H9 (cell line): ENCODE measurements around the gene KIAA0513. TPM values are rescaled to one million over a fixed set of nuclear protein-coding genes. Genes with fewer than 3 reads are reported as not detected.

Experiments used
- DNase-seq: peaks from one replicate; pipeline ENCODE4 v3.0.0-alpha.2; 2017
- H2AFZ ChIP-seq: one replicate; pipeline ENCODE4 v1.6.1; 2013; ENCODE audit warnings: mild to moderate bottlenecking, low read length, control low read depth, moderate library complexity
- H2AK5ac ChIP-seq: 2 replicates; pipeline ENCODE4 v1.6.1; 2013; ENCODE audit warnings: low read length, control low read depth, mixed read lengths; ENCODE audit not compliant: insufficient read length
- H2BK120ac ChIP-seq: one replicate; pipeline ENCODE4 v1.6.1; 2013; ENCODE audit warnings: low read depth, mild to moderate bottlenecking, low read length, control low read depth, inconsistent platforms; ENCODE audit not compliant: poor library complexity, severe bottlenecking
- H2BK12ac ChIP-seq: 2 replicates; pipeline ENCODE4 v1.6.1; 2013; ENCODE audit warnings: low read length, control low read depth, mixed read lengths, low read depth; ENCODE audit not compliant: insufficient read length
- H2BK15ac ChIP-seq: 2 replicates; pipeline ENCODE4 v1.6.1; 2013; ENCODE audit warnings: low read depth, low read length, control low read depth
- H2BK20ac ChIP-seq: one replicate; pipeline ENCODE4 v1.6.1; 2013; ENCODE audit warnings: low read depth, mild to moderate bottlenecking, low read length, control low read depth, inconsistent platforms; ENCODE audit not compliant: poor library complexity, severe bottlenecking
- H2BK5ac ChIP-seq: 2 replicates; pipeline ENCODE4 v1.6.1; 2013; ENCODE audit warnings: low read length, control low read depth, mixed read lengths; ENCODE audit not compliant: insufficient read length
- H3K14ac ChIP-seq: 2 replicates; pipeline ENCODE4 v1.6.1; 2013; ENCODE audit warnings: low read length, control low read depth; ENCODE audit not compliant: insufficient read depth
- H3K18ac ChIP-seq: 2 replicates; pipeline ENCODE4 v1.6.1; 2013; ENCODE audit warnings: low read depth, mild to moderate bottlenecking, mixed read lengths, low read length, control low read depth; ENCODE audit not compliant: insufficient read length
- H3K23ac ChIP-seq: 2 replicates; pipeline ENCODE4 v1.6.1; 2013; ENCODE audit warnings: low read length, control low read depth, mixed read lengths, low read depth; ENCODE audit not compliant: insufficient read length
- H3K23me2 ChIP-seq: 2 replicates; pipeline ENCODE4 v1.6.1; 2013; ENCODE audit warnings: low read depth, mild to moderate bottlenecking, mixed read lengths, low read length, control low read depth; ENCODE audit not compliant: insufficient read length, poor library complexity, severe bottlenecking
- H3K27ac ChIP-seq: 2 replicates; pipeline ENCODE4 v1.5.1; 2013; ENCODE audit warnings: low read length, control low read depth, mixed read lengths, low read depth; ENCODE audit not compliant: insufficient read length
- H3K27me3 ChIP-seq: 2 replicates; pipeline ENCODE4 v1.6.1; 2013; ENCODE audit warnings: low read length, control low read depth, inconsistent platforms; ENCODE audit not compliant: insufficient read depth
- H3K4ac ChIP-seq: 2 replicates; pipeline ENCODE4 v1.6.1; 2013; ENCODE audit warnings: low read depth, mild to moderate bottlenecking, control low read depth, inconsistent platforms, low read length, moderate library complexity
- H3K4me1 ChIP-seq: 2 replicates; pipeline ENCODE4 v1.6.1; 2013; ENCODE audit warnings: low read length, control low read depth, inconsistent platforms; ENCODE audit not compliant: insufficient read depth
- H3K4me2 ChIP-seq: 2 replicates; pipeline ENCODE4 v1.6.1; 2013; ENCODE audit warnings: low read length, control low read depth, mixed read lengths; ENCODE audit not compliant: insufficient read length, insufficient read depth
- H3K56ac ChIP-seq: 2 replicates; pipeline ENCODE4 v1.6.1; 2013; ENCODE audit warnings: low read depth, mild to moderate bottlenecking, mixed read lengths, low read length, control low read depth; ENCODE audit not compliant: insufficient read length
- H3K79me1 ChIP-seq: 2 replicates; pipeline ENCODE4 v1.6.1; 2013; ENCODE audit warnings: low read depth, mild to moderate bottlenecking, moderate library complexity, low read length, control low read depth, inconsistent platforms; ENCODE audit not compliant: insufficient read depth, poor library complexity, severe bottlenecking
- H3K79me2 ChIP-seq: 2 replicates; pipeline ENCODE4 v1.6.1; 2013; ENCODE audit warnings: low read length, control low read depth, inconsistent platforms; ENCODE audit not compliant: insufficient read depth
- H3K9ac ChIP-seq: 2 replicates; pipeline ENCODE4 v1.6.1; 2013; ENCODE audit warnings: low read length, control low read depth, mixed read lengths; ENCODE audit not compliant: insufficient read length; ENCODE audit errors: extremely low read depth
- H3K9me3 ChIP-seq: one replicate; pipeline ENCODE4 v1.6.1; 2013; ENCODE audit warnings: low read depth, low read length, inconsistent platforms; ENCODE audit not compliant: control insufficient read depth
- H3T11ph ChIP-seq: one replicate; pipeline ENCODE4 v1.6.1; 2013; ENCODE audit warnings: mild to moderate bottlenecking, low read length, control low read depth, inconsistent platforms
- H4K20me1 ChIP-seq: one replicate; pipeline ENCODE4 v1.6.1; 2013; ENCODE audit not compliant: control insufficient read depth, insufficient read length, insufficient read depth
- H4K5ac ChIP-seq: 2 replicates; pipeline ENCODE4 v1.6.1; 2013; ENCODE audit warnings: low read depth, mild to moderate bottlenecking, mixed read lengths, low read length, control low read depth; ENCODE audit not compliant: insufficient read length
- H4K8ac ChIP-seq: replicated peaks from 2 replicates; pipeline ENCODE4 v1.6.1; 2013; ENCODE audit warnings: low read length, control low read depth, mixed read lengths, low read depth; ENCODE audit not compliant: insufficient read length
- H4K91ac ChIP-seq: 2 replicates; pipeline ENCODE4 v1.6.1; 2013; ENCODE audit warnings: low read depth, mild to moderate bottlenecking, moderate library complexity, mixed read lengths, low read length, control low read depth; ENCODE audit not compliant: insufficient read length
- H3K27ac Mint-ChIP-seq, 3 experiments: 2 replicates in 2 of 3; 3 replicates in 1 of 3; pipeline ENCODE4 v1.8.0; 2020 to 2021; ENCODE audit warnings: mixed read lengths in 3 of 3, mild to moderate bottlenecking in 1 of 3, moderate library complexity in 1 of 3
- H3K27me3 Mint-ChIP-seq: 2 replicates; pipeline ENCODE4 v1.8.0; 2021; ENCODE audit warnings: low read depth, mild to moderate bottlenecking, moderate library complexity, mixed read lengths
- H3K36me3 Mint-ChIP-seq, 3 experiments: 2 replicates in 2 of 3; 3 replicates in 1 of 3; pipeline ENCODE4 v1.8.0; 2020 to 2021; ENCODE audit warnings: low read depth in 3 of 3, mixed read lengths in 3 of 3; ENCODE audit not compliant: insufficient read depth in 1 of 3
- H3K4me1 Mint-ChIP-seq, 2 experiments: 2 replicates each; pipeline ENCODE4 v1.8.0; 2020; ENCODE audit warnings: mixed read lengths in 2 of 2
- H3K4me3 Mint-ChIP-seq, 2 experiments: 2 replicates in 1 of 2; 3 replicates in 1 of 2; pipeline ENCODE4 v1.8.0; 2020 to 2021; ENCODE audit warnings: mild to moderate bottlenecking in 2 of 2, mixed read lengths in 2 of 2, moderate library complexity in 1 of 2
- H3K9me3 Mint-ChIP-seq, 2 experiments: 2 replicates in 1 of 2; 3 replicates in 1 of 2; pipeline ENCODE4 v1.8.0; 2020; ENCODE audit warnings: mild to moderate bottlenecking in 2 of 2, mixed read lengths in 2 of 2, moderate library complexity in 1 of 2
- WGBS: extraction: QIAGEN DNeasy Blood & Tissue Kit; methylation state at CpG from one replicate; pipeline ENCODE4 v1.1.7; 2013; ENCODE audit warnings: missing lambda C conversion rate, low lambda C conversion rate, mixed read lengths; ENCODE audit not compliant: insufficient read length; ENCODE audit errors: extremely low coverage; 5-methylcytosine and 5-hydroxymethylcytosine counted together
- total RNA-seq: library from RNA; stranded (reverse); gene quantifications from 2 replicates; pipeline ENCODE4 v1.2.1, GENCODE V29; 2021
- TF ChIP-seq, protein P1 (sequence below): fragments of 200-600 bp; sonication (generic); conservative IDR thresholded peaks from 3 replicates; pipeline ENCODE4 v1.8.0; 2021; ENCODE audit warnings: antibody characterized with exemption, mild to moderate bottlenecking

KIAA0513 gene
- total RNA-seq, 1 experiment from 2014 or later = 4.7 TPM

DNA sequence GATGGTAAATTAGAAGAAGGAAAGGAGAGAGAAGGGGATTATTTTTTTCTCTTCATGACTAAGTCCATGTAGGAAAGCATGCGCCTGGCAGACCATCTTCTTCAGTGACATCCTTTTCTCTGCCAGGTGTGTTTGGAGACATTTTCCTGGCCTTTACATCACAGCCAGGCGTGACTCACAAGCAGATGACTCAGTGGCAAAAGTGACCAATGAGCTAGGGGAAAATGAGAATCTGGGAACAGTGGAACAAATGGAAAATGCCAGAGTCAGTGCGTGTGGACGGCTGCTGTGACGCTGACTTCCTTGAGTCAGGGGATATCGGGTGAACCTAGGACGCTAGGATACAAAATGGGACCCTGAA lies 9.4 kb downstream of the KIAA0513 start:
- no peak overlapping the region for H3K27ac Mint-ChIP-seq
- H3K4me2 ChIP-seq = no peak overlapping the region
- H3K9me3 Mint-ChIP-seq = no peaks in the 10 kb centered on the region

More for the DNA sequence above, 9.4 kb downstream of the KIAA0513 start:
- Histone ChIP-seq H3K56ac (no peak overlapping the region), H3K9ac (no peak overlapping the region), H2BK5ac (no peak overlapping the region), H4K8ac (no peak overlapping the region), H4K20me1 (no peaks in the 10 kb centered on the region), H2BK120ac (no peak overlapping the region), H3K4ac (no peak overlapping the region), H3K27ac (no peak overlapping the region), H3K14ac (no peak overlapping the region; the same call in 1 of the 2 replicates), H4K5ac (no peak overlapping the region), H3K23ac (no peak overlapping the region), H4K91ac (no peak overlapping the region), H3K23me2 (no peaks in the 10 kb centered on the region), H3K27me3 (no peaks in the 10 kb centered on the region), H3T11ph (no peak overlapping the region), H3K79me2 (no peaks in the 10 kb centered on the region), H3K4me1 (no peaks in the 10 kb centered on the region), H3K18ac (no peak overlapping the region), H2AK5ac (no peak overlapping the region), H2AFZ (no peak overlapping the region), H3K79me1 (no peaks in the 10 kb centered on the region), H2BK20ac (no peak overlapping the region), H2BK15ac (no peak overlapping the region), H3K9me3 (no peaks in the 10 kb centered on the region), H2BK12ac (no peak overlapping the region)
- peaks cover 9% of the 10 kb centered on the region for H3K27me3 Mint-ChIP-seq
- H3K4me3 Mint-ChIP-seq = no peak overlapping the region
- H3K36me3 Mint-ChIP-seq = no peaks in the 10 kb centered on the region
- WGBS = no CpG with 5 or more reads among the region's 7 CpGs
- TF ChIP-seq, protein P1, sequence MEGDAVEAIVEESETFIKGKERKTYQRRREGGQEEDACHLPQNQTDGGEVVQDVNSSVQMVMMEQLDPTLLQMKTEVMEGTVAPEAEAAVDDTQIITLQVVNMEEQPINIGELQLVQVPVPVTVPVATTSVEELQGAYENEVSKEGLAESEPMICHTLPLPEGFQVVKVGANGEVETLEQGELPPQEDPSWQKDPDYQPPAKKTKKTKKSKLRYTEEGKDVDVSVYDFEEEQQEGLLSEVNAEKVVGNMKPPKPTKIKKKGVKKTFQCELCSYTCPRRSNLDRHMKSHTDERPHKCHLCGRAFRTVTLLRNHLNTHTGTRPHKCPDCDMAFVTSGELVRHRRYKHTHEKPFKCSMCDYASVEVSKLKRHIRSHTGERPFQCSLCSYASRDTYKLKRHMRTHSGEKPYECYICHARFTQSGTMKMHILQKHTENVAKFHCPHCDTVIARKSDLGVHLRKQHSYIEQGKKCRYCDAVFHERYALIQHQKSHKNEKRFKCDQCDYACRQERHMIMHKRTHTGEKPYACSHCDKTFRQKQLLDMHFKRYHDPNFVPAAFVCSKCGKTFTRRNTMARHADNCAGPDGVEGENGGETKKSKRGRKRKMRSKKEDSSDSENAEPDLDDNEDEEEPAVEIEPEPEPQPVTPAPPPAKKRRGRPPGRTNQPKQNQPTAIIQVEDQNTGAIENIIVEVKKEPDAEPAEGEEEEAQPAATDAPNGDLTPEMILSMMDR = no peak
- no peak for DNase-seq
- peaks cover 6 to 7% of the 10 kb centered on the region in 2 experiments; a peak in 3 of 4 replicates for H3K4me1 Mint-ChIP-seq
